OCI-LY1 (cell line): ENCODE data around the gene TBC1D5.

Source experiments
- H2AFZ ChIP-seq: fragments of 200-600 bp; sonication (generic), shearing (Covaris generic); 2 replicates; pipeline ENCODE4 v1.6.0; 2014; ENCODE audit warnings: antibody characterized with exemption, mild to moderate bottlenecking, low read length
- H3F3A ChIP-seq: fragments of 200-600 bp; sonication (generic), shearing (Covaris generic); 2 replicates; pipeline ENCODE4 v1.6.0; 2014; ENCODE audit warnings: mild to moderate bottlenecking, antibody characterized with exemption, low read length, moderate library complexity; ENCODE audit not compliant: insufficient read depth
- H3K27ac ChIP-seq: fragments of 200-600 bp; sonication (generic); 2 replicates; pipeline ENCODE4 v1.5.1; 2014; ENCODE audit warnings: low read length, mixed run types, mild to moderate bottlenecking, low read depth; ENCODE audit not compliant: poor library complexity, severe bottlenecking
- H3K27me3 ChIP-seq: fragments of 200-600 bp; sonication (generic); 2 replicates; pipeline ENCODE4 v1.6.0; 2014; ENCODE audit warnings: antibody characterized with exemption, mild to moderate bottlenecking, low read length, moderate library complexity; ENCODE audit not compliant: insufficient read depth
- H3K36me3 ChIP-seq: fragments of 200-600 bp; sonication (generic); 2 replicates; pipeline ENCODE4 v1.6.1; 2014; ENCODE audit warnings: mild to moderate bottlenecking, antibody characterized with exemption, low read length, moderate library complexity, mixed read lengths; ENCODE audit not compliant: insufficient read depth
- H3K4me1 ChIP-seq: fragments of 200-600 bp; sonication (generic); 2 replicates; pipeline ENCODE4 v1.5.1; 2014; ENCODE audit warnings: mild to moderate bottlenecking, low read length, moderate library complexity; ENCODE audit not compliant: insufficient read depth, severe bottlenecking
- H3K4me2 ChIP-seq: fragments of 200-600 bp; sonication (generic), shearing (Covaris generic); 2 replicates; pipeline ENCODE4 v1.6.1; 2014; ENCODE audit warnings: low read length
- H3K4me3 ChIP-seq: fragments of 200-600 bp; sonication (generic); 2 replicates; pipeline ENCODE4 v1.5.1; 2014; ENCODE audit warnings: low read length, low read depth, mild to moderate bottlenecking, mixed read lengths; ENCODE audit not compliant: poor library complexity, severe bottlenecking
- H3K79me2 ChIP-seq: fragments of 200-600 bp; shearing (Covaris generic); 2 replicates; pipeline ENCODE4 v1.6.1; 2016; ENCODE audit warnings: mixed run types, low read length, mixed read lengths; ENCODE audit not compliant: insufficient read depth
- H3K9ac ChIP-seq: fragments of 200-600 bp; sonication (generic), shearing (Covaris generic); 2 replicates; pipeline ENCODE4 v1.6.1; 2014; ENCODE audit warnings: mild to moderate bottlenecking, low read length, mixed read lengths
- H3K9me2 ChIP-seq: fragments of 200-600 bp; sonication (generic), shearing (Covaris generic); 2 replicates; pipeline ENCODE4 v1.6.1; 2014; ENCODE audit warnings: low read depth, mild to moderate bottlenecking, low read length, mixed read lengths
- H3K9me3 ChIP-seq: fragments of 200-600 bp; shearing (Covaris generic); 2 replicates; pipeline ENCODE4 v1.6.1; 2014; ENCODE audit warnings: low read length, mixed read lengths
- H4K20me1 ChIP-seq: fragments of 200-600 bp; sonication (generic), shearing (Covaris generic); 2 replicates; pipeline ENCODE4 v1.6.0; 2016; ENCODE audit warnings: mild to moderate bottlenecking, low read length; ENCODE audit not compliant: insufficient read depth
- CTCF ChIP-seq: fragments of 200-600 bp; sonication (generic), shearing (Covaris generic); IDR thresholded peaks from 2 replicates; pipeline ENCODE4 v1.5.1; 2017; ENCODE audit warnings: mild to moderate bottlenecking, antibody characterized with exemption, low read length, moderate library complexity, mixed read lengths
- EZH2 ChIP-seq: fragments of 200-600 bp; sonication (generic), shearing (Covaris generic); IDR thresholded peaks from 2 replicates; pipeline ENCODE4 v1.8.0; 2017; ENCODE audit warnings: borderline replicate concordance, mixed run types, mild to moderate bottlenecking, antibody characterized with exemption, low read length, moderate library complexity, mixed read lengths

The TBC1D5 gene

GRCh38 chr3:17632401-17633100 is 109.9 kb downstream of the TBC1D5 start:
- Histone ChIP-seq H2AFZ (no peak overlapping the region), H3K36me3 (no peaks in the 10 kb centered on the region), H3K4me2 (no peak overlapping the region), H3F3A (no peaks in the 10 kb centered on the region), H3K79me2 (0 out of 2 replicates have a peak, but pooled peaks cover 2% of the 10 kb centered on the region), H4K20me1 (no peaks in the 10 kb centered on the region), H3K4me1 (peaks cover 9% of the 10 kb centered on the region), H3K27me3 (no peaks in the 10 kb centered on the region), H3K9me3 (no peaks in the 10 kb centered on the region), H3K27ac (no peak overlapping the region), H3K9me2 (no peaks in the 10 kb centered on the region), H3K4me3 (no peak overlapping the region), H3K9ac (no peak overlapping the region)
- no peak for TF ChIP-seq CTCF
- TF ChIP-seq EZH2, result no peak

GRCh38 chr3:17631609-17632008 is 110.8 kb downstream of the TBC1D5 start:
- Histone ChIP-seq H3K27ac (no peak overlapping the region), H3F3A (no peaks in the 10 kb centered on the region), H3K36me3 (no peaks in the 10 kb centered on the region), H3K9ac (no peak overlapping the region), H2AFZ (no peak overlapping the region), H3K4me2 (no peak overlapping the region), H3K79me2 (no peaks in the 10 kb centered on the region), H4K20me1 (no peaks in the 10 kb centered on the region), H3K4me1 (peaks cover 9% of the 10 kb centered on the region), H3K4me3 (no peak overlapping the region), H3K9me3 (no peaks in the 10 kb centered on the region), H3K9me2 (no peaks in the 10 kb centered on the region), H3K27me3 (no peaks in the 10 kb centered on the region)
- TF ChIP-seq EZH2 (no peak), CTCF (no peak)

GRCh38 chr3:17629400-17629799 is 113.0 kb downstream of the TBC1D5 start:
- H4K20me1 ChIP-seq, result no peaks in the 10 kb centered on the region
- no peak overlapping the region for H3K4me3 ChIP-seq
- no peaks in the 10 kb centered on the region for H3K36me3 ChIP-seq
- no peaks in the 10 kb centered on the region for H3K27me3 ChIP-seq
- no peak for TF ChIP-seq EZH2
- TF ChIP-seq CTCF, result no peak
- H3K4me2 ChIP-seq, result no peak overlapping the region
- no peak overlapping the region for H2AFZ ChIP-seq
- no peak overlapping the region for H3K27ac ChIP-seq
- no peaks in the 10 kb centered on the region for H3K9me3 ChIP-seq
- peaks cover 9% of the 10 kb centered on the region for H3K4me1 ChIP-seq
- H3F3A ChIP-seq, result no peaks in the 10 kb centered on the region
- peaks cover 3% of the 10 kb centered on the region; the same call in 1 of the 2 replicates for H3K79me2 ChIP-seq
- no peaks in the 10 kb centered on the region for H3K9me2 ChIP-seq
- no peak overlapping the region for H3K9ac ChIP-seq
